ENCODE results near the gene CHMP4B.
"Not testable (repeated sequence)": the region's sequence is repeated elsewhere in the genome, so short reads cannot be mapped to it uniquely, and the experiment has no call there.

Gene CHMP4B

GRCh38 chr20:33789109-33789857, 21.9 kb upstream of the CHMP4B start:
- in situ Hi-C loops (cut with MboI; ENCODE audit: low sequenced_read_pairs) = no loop called here

GRCh38 chr20:33789858-33790182, 21.3 kb upstream of the CHMP4B start:
- in situ Hi-C loops (cut with MboI; ENCODE audit: low sequenced_read_pairs) = no loop called here

GRCh38 chr20:33790566-33790965, 20.6 kb upstream of the CHMP4B start:
- in situ Hi-C loops (cut with MboI; ENCODE audit: low sequenced_read_pairs) = no loop called here

- in situ Hi-C loops (cut with MboI; ENCODE audit: low sequenced_read_pairs) = no loop called here
These were observed 20.1 kb upstream of the CHMP4B start for GRCh38 chr20:33791021-33791420.

GRCh38 chr20:33791540-33791939, 19.6 kb upstream of the CHMP4B start:
- in situ Hi-C loops (cut with MboI; ENCODE audit: low sequenced_read_pairs) = no loop called here

- in situ Hi-C loops (cut with MboI; ENCODE audit: low sequenced_read_pairs) = no loop called here
These were observed 19.1 kb upstream of the CHMP4B start for GRCh38 chr20:33791959-33792597.

GRCh38 chr20:33792598-33792989, 18.6 kb upstream of the CHMP4B start:
- in situ Hi-C loops (cut with MboI; ENCODE audit: low sequenced_read_pairs) = not testable (repeated sequence)

GRCh38 chr20:33793011-33793931, 17.9 kb upstream of the CHMP4B start:
- in situ Hi-C loops (cut with MboI; ENCODE audit: low sequenced_read_pairs) = no loop called here

GRCh38 chr20:33796263-33796906, 14.8 kb upstream of the CHMP4B start:
- in situ Hi-C loops (cut with MboI; ENCODE audit: low sequenced_read_pairs) = no loop called here

- in situ Hi-C loops (cut with MboI; ENCODE audit: low sequenced_read_pairs) = no loop called here
These were observed 14.1 kb upstream of the CHMP4B start for GRCh38 chr20:33796907-33797544.

- in situ Hi-C loops (cut with MboI; ENCODE audit: low sequenced_read_pairs) = no loop called here
These were observed 12.7 kb upstream of the CHMP4B start for GRCh38 chr20:33798444-33798843.

- in situ Hi-C loops (cut with MboI; ENCODE audit: low sequenced_read_pairs) = no loop called here
These were observed 7.2 kb upstream of the CHMP4B start for GRCh38 chr20:33803921-33804337.

GRCh38 chr20:33808388-33808787, 2.8 kb upstream of the CHMP4B start:
- in situ Hi-C loops (cut with MboI; ENCODE audit: low sequenced_read_pairs) = no loop called here

GRCh38 chr20:33810259-33810658, 889 bp upstream of the CHMP4B start:
- in situ Hi-C loops (cut with MboI; ENCODE audit: low sequenced_read_pairs) = no loop called here

- in situ Hi-C loops (cut with MboI; ENCODE audit: low sequenced_read_pairs) = no loop called here
These were observed 616 bp downstream of the CHMP4B start for GRCh38 chr20:33811776-33812151.

- in situ Hi-C loops (cut with MboI; ENCODE audit: low sequenced_read_pairs) = no loop called here
These were observed 1.2 kb downstream of the CHMP4B start for GRCh38 chr20:33812152-33812849.

GRCh38 chr20:33812908-33813462, 1.8 kb downstream of the CHMP4B start:
- in situ Hi-C loops (cut with MboI; ENCODE audit: low sequenced_read_pairs) = no loop called here

GRCh38 chr20:33814238-33814712, 3.1 kb downstream of the CHMP4B start:
- in situ Hi-C loops (cut with MboI; ENCODE audit: low sequenced_read_pairs) = no loop called here

- in situ Hi-C loops (cut with MboI; ENCODE audit: low sequenced_read_pairs) = no loop called here
These were observed 4.5 kb downstream of the CHMP4B start for GRCh38 chr20:33815671-33816070.

GRCh38 chr20:33816191-33816590, 5.0 kb downstream of the CHMP4B start:
- in situ Hi-C loops (cut with MboI; ENCODE audit: low sequenced_read_pairs) = no loop called here

Measured in hTERT RPE-1 (cell line).